IPS-18a (cell line): ENCODE data around the gene KCNA2.

ENCODE experiments used
- H3K27ac ChIP-seq: one replicate; pipeline ENCODE4 v1.5.1; 2013; ENCODE audit warnings: low read length
- H3K27me3 ChIP-seq: one replicate; pipeline ENCODE4 v1.6.1; 2013; ENCODE audit warnings: mild to moderate bottlenecking, low read length; ENCODE audit not compliant: control insufficient read depth, insufficient read depth
- H3K36me3 ChIP-seq: one replicate; pipeline ENCODE4 v1.6.1; 2013; ENCODE audit warnings: low read depth, low read length; ENCODE audit not compliant: control insufficient read depth
- H3K4me1 ChIP-seq: one replicate; pipeline ENCODE4 v1.6.1; 2013; ENCODE audit warnings: low read depth, low read length; ENCODE audit not compliant: control insufficient read depth
- H3K4me3 ChIP-seq: one replicate; pipeline ENCODE4 v1.5.1; 2013; ENCODE audit warnings: low read length
- H3K9ac ChIP-seq: one replicate; pipeline ENCODE4 v1.6.1; 2013; ENCODE audit warnings: mild to moderate bottlenecking, low read length, moderate library complexity
- H3K9me3 ChIP-seq: one replicate; pipeline ENCODE4 v1.6.1; 2013; ENCODE audit warnings: low read depth, low read length; ENCODE audit not compliant: control insufficient read depth

KCNA2 gene

GRCh38 chr1:110636149-110636935, 30.2 kb upstream of the KCNA2 start:
- Histone ChIP-seq H3K9me3 (no peaks in the 10 kb centered on the region), H3K27me3 (no peaks in the 10 kb centered on the region), H3K4me1 (no peaks in the 10 kb centered on the region), H3K4me3 (no peak overlapping the region), H3K9ac (no peak overlapping the region), H3K36me3 (no peaks in the 10 kb centered on the region), H3K27ac (no peak overlapping the region)

DNA sequence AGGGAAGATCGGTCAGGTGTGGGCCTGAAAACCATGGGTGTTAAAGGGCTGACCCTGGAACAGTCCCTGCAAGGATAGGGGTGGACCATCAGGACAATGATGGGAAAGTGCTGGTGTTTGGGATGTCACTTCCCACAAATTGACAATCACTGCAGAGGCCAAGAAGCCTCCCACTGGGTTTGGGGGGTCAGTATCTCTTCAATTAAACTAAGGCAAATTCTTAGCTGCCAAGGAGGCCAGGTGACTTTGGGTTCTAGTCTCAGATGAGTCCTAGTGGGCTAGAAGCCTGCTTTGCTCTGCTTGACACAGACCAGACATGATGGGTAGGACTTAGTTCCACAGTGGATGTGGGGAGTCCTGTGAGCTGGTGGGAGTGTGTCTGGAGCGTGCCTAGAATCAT, 29.3 kb upstream of the KCNA2 start:
- Histone ChIP-seq H3K4me1 (no peaks in the 10 kb centered on the region), H3K27me3 (no peaks in the 10 kb centered on the region), H3K9ac (no peak overlapping the region), H3K9me3 (no peaks in the 10 kb centered on the region), H3K36me3 (no peaks in the 10 kb centered on the region), H3K4me3 (no peak overlapping the region), H3K27ac (no peak overlapping the region)

DNA sequence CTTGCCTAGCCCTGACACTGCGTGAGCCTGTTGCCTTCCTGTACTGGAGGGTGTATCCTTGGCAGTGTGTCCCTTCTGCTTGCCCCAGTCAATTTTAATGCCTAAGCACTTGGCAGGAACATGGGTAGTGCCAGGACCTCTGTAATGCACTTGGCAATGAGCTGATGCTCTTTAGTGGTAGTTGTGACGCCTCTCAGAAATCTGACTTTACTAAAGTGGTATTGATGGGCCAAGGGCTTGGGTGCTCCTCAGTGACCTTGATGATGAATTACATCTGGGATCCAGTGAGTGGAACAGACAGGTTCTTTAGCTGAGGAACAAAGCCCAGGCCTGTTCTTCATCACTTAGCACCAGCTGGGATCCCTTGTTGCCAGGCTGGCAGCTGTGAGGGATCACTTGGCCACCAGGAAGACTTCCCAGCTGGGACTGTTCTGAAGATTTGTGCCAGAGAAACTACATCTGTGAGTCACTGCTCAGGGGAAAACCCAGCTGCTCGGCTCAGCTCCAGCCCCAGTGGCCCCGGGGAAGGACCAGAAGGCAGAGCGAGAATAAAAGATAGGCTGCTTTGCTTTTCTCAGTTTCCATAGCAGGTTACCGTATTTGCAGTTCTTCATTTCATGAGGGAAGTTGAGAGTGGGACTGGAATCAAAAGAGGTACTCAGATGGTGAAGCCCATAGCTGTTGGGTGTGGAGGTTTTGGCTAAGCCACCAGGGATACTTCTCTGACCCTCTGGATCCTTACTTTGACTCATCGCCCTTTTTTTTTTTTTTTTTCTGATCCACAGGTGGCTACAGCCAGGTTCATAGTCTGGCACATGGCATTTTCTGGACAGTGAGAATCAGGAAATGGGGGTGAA, 28.5 kb upstream of the KCNA2 start:
- Histone ChIP-seq H3K9ac (no peak overlapping the region), H3K4me1 (no peaks in the 10 kb centered on the region), H3K9me3 (no peaks in the 10 kb centered on the region), H3K27ac (no peak overlapping the region), H3K36me3 (no peaks in the 10 kb centered on the region), H3K4me3 (no peak overlapping the region), H3K27me3 (no peaks in the 10 kb centered on the region)

DNA sequence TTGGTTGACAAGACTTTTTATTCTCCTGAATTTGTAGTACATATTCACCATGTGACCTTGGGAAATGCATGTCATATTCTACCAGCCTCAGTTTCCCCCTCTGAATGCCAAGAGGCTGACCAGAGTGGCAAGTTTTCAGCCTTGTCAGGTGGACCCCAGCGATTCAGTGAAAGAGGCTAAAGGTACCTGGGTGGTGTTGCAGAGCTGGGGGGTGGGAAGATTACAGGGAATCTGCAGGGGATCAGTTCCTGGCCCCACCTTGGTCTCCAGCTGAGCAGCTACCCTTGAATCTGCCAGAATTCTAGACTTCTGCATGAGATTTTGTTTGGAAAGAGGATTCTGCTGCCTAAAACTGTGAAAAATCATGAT, 27.9 kb upstream of the KCNA2 start:
- Histone ChIP-seq H3K9ac (no peak overlapping the region), H3K9me3 (no peaks in the 10 kb centered on the region), H3K27me3 (no peaks in the 10 kb centered on the region), H3K4me3 (no peak overlapping the region), H3K4me1 (no peaks in the 10 kb centered on the region), H3K27ac (no peak overlapping the region), H3K36me3 (no peaks in the 10 kb centered on the region)

GRCh38 chr1:110633646-110634030, 27.5 kb upstream of the KCNA2 start:
- Histone ChIP-seq H3K4me1 (no peaks in the 10 kb centered on the region), H3K36me3 (no peaks in the 10 kb centered on the region), H3K27me3 (no peaks in the 10 kb centered on the region), H3K9ac (no peak overlapping the region), H3K4me3 (no peak overlapping the region), H3K27ac (no peak overlapping the region), H3K9me3 (no peaks in the 10 kb centered on the region)

GRCh38 chr1:110631836-110632620, 25.9 kb upstream of the KCNA2 start:
- Histone ChIP-seq H3K9me3 (no peaks in the 10 kb centered on the region), H3K27ac (no peak overlapping the region), H3K27me3 (no peaks in the 10 kb centered on the region), H3K4me1 (no peaks in the 10 kb centered on the region), H3K36me3 (no peaks in the 10 kb centered on the region), H3K9ac (no peak overlapping the region), H3K4me3 (no peak overlapping the region)

GRCh38 chr1:110630839-110631663, 24.9 kb upstream of the KCNA2 start:
- Histone ChIP-seq H3K9ac (no peak overlapping the region), H3K27me3 (no peaks in the 10 kb centered on the region), H3K9me3 (no peaks in the 10 kb centered on the region), H3K36me3 (no peaks in the 10 kb centered on the region), H3K4me3 (no peak overlapping the region), H3K4me1 (no peaks in the 10 kb centered on the region), H3K27ac (no peak overlapping the region)

DNA sequence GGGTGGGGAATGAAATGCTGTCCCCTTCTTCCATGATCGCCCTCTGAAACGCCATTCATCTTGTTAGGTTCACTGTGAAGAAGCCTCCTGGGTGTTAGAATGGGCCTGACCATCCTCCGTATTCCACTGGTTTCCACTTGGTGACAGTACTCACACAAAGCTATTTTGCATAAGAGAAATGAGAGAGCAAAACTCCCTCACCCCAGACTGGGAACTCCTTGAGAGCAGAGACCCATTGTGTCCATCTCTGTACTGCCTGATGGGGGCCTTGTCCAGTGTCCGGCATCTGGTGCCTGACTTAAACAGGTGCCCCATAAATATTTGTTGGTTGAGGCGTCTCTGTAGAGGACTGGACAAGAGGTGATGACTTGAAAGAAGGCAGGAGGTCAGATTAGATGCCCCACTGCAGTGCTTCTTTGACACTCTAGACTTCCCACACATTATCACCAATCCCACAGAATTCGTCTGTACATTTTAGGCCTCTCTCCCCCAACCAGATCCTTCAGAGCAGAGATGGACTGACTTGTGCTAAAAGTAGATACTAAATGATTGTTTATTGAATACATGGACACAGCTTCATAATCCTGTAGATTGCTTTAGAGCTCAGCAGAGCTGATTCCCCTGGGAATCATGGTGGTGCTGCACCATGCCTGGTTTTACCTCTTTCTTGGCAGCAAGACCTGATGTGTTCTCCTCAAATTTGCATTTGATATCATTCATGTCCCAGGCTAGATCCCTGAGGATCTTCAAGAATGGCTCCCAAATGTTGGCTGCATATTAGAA, 22.4 kb upstream of the KCNA2 start:
- Histone ChIP-seq H3K4me1 (no peaks in the 10 kb centered on the region), H3K27me3 (no peaks in the 10 kb centered on the region), H3K9me3 (no peaks in the 10 kb centered on the region), H3K27ac (no peak overlapping the region), H3K9ac (no peak overlapping the region), H3K4me3 (no peak overlapping the region), H3K36me3 (no peaks in the 10 kb centered on the region)

DNA sequence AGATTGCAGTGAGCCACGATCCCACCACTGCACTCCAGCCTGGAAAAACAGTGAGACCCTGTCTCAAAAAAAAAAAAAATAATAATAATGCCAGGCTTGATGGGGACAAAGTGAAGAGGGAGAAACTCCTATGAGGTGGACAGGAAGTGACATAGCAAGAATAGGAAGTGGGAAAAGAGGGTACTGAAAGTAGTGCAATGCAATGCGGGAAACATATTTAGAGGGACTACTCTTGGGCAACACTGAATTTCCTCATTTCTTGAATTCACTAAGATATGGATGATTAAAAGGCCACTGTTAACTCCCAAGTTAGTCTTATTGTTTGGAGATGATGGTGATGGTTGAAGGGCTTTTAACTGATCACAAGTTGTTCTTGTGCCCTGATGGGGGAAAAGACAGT, 21.6 kb upstream of the KCNA2 start:
- Histone ChIP-seq H3K4me3 (no peak overlapping the region), H3K36me3 (no peaks in the 10 kb centered on the region), H3K9me3 (no peaks in the 10 kb centered on the region), H3K27ac (no peak overlapping the region), H3K9ac (no peak overlapping the region), H3K27me3 (no peaks in the 10 kb centered on the region), H3K4me1 (no peaks in the 10 kb centered on the region)

DNA sequence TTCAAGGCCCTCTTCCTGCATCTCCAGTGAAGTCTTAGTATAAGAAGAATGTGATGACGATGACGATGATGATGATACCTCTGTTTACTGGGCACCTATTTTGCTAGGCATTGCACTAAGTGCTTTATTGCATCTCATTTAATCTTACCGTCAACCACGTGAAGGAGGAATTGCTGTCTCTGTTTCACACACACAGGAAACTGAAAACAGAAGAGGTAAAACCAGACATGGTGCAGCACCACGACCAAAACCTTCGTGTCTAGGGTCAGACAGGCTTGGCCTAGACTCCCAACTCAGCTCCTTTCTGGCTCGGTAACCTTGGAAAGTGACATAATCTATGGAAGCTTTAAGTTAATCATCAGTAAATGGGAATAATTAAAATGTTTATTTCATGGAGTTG, 20.7 kb upstream of the KCNA2 start:
- H3K9ac ChIP-seq, result no peak overlapping the region

More for the DNA sequence above, 20.7 kb upstream of the KCNA2 start:
- Histone ChIP-seq H3K27ac (no peak overlapping the region), H3K36me3 (no peaks in the 10 kb centered on the region), H3K27me3 (peaks cover 5% of the 10 kb centered on the region), H3K9me3 (no peaks in the 10 kb centered on the region), H3K4me3 (no peak overlapping the region), H3K4me1 (no peaks in the 10 kb centered on the region)
